Neural progenitor cell (in vitro differentiated cells): ENCODE data around the gene NOL6. TPM values are rescaled to one million over a fixed set of nuclear protein-coding genes. Genes with fewer than 3 reads are reported as not detected.

Source experiments
- DNase-seq: peaks from one replicate; pipeline ENCODE4 v3.0.0-alpha.2; 2016; ENCODE audit warnings: low spot score
- H2AFZ ChIP-seq: fragments of 200-600 bp; sonication (generic); replicated peaks from 2 replicates; pipeline ENCODE4 v1.6.1; 2016; ENCODE audit warnings: antibody characterized with exemption
- H3F3A ChIP-seq: fragments of 200-600 bp; sonication (generic); 2 replicates; pipeline ENCODE4 v1.6.1; 2016; ENCODE audit warnings: antibody characterized with exemption, low read depth
- H3K27ac ChIP-seq: fragments of 200-600 bp; sonication (generic); 2 replicates; pipeline ENCODE4 v1.5.1; 2016; ENCODE audit warnings: mild to moderate bottlenecking
- H3K27me3 ChIP-seq: fragments of 200-600 bp; sonication (generic); 2 replicates; pipeline ENCODE4 v1.6.1; 2016; ENCODE audit warnings: mild to moderate bottlenecking, moderate library complexity
- H3K36me3 ChIP-seq: fragments of 200-600 bp; sonication (generic); 2 replicates; pipeline ENCODE4 v1.5.1; 2016
- H3K4me1 ChIP-seq: fragments of 200-600 bp; sonication (generic); 2 replicates; pipeline ENCODE4 v1.6.1; 2016; ENCODE audit warnings: mixed run types
- H3K4me2 ChIP-seq: fragments of 200-600 bp; sonication (generic); 2 replicates; pipeline ENCODE4 v1.6.1; 2016
- H3K4me3 ChIP-seq: fragments of 200-600 bp; sonication (generic); 2 replicates; pipeline ENCODE4 v1.5.1; 2016
- H3K79me2 ChIP-seq: fragments of 200-600 bp; sonication (generic); 2 replicates; pipeline ENCODE4 v1.6.1; 2016; ENCODE audit warnings: low read depth
- H3K9ac ChIP-seq: fragments of 200-600 bp; sonication (generic); 2 replicates; pipeline ENCODE4 v1.6.1; 2016
- H3K9me3 ChIP-seq: fragments of 200-600 bp; sonication (generic); 2 replicates; pipeline ENCODE4 v1.5.1; 2016; ENCODE audit warnings: low read depth
- H4K20me1 ChIP-seq: fragments of 200-600 bp; sonication (generic); 2 replicates; pipeline ENCODE4 v1.6.1; 2016; ENCODE audit warnings: low read depth
- H3K27ac Mint-ChIP-seq: 3 replicates; pipeline ENCODE4 v1.8.0; 2021; ENCODE audit warnings: mixed read lengths
- H3K27me3 Mint-ChIP-seq: 2 replicates; pipeline ENCODE4 v1.8.0; 2022; ENCODE audit warnings: low read depth, mild to moderate bottlenecking, inconsistent platforms, moderate library complexity, mixed read lengths; ENCODE audit not compliant: insufficient read depth
- H3K36me3 Mint-ChIP-seq: 3 replicates; pipeline ENCODE4 v1.8.0; 2021; ENCODE audit warnings: mixed read lengths
- H3K4me1 Mint-ChIP-seq: 3 replicates; pipeline ENCODE4 v1.8.0; 2021; ENCODE audit warnings: mixed read lengths
- H3K4me3 Mint-ChIP-seq: 3 replicates; pipeline ENCODE4 v1.8.0; 2021; ENCODE audit warnings: mild to moderate bottlenecking, moderate library complexity, mixed read lengths
- H3K9me3 Mint-ChIP-seq: 3 replicates; pipeline ENCODE4 v1.8.0; 2020; ENCODE audit warnings: mixed read lengths
- EZH2 ChIP-seq: fragments of 200-600 bp; sonication (generic); IDR thresholded peaks from 2 replicates; pipeline ENCODE4 v1.6.1; 2017; ENCODE audit warnings: antibody characterized with exemption, mild to moderate bottlenecking, moderate library complexity
- EZH2phosphoT487 ChIP-seq: fragments of 200-600 bp; sonication (generic); IDR thresholded peaks from 2 replicates; pipeline ENCODE4 v1.6.1; 2017; ENCODE audit warnings: antibody characterized with exemption
- total RNA-seq: library from RNA; depleted of rRNA; stranded (reverse); fragments of >200 nt; gene quantifications from 2 replicates; pipeline ENCODE4 v1.2.3, GENCODE V29; 2015; ENCODE audit warnings: low replicate concordance
- TF ChIP-seq, protein P1 (sequence below): fragments of 200-600 bp; sonication (generic); IDR thresholded peaks from 2 replicates; pipeline ENCODE4 v1.5.1; 2017; ENCODE audit warnings: antibody characterized with exemption, mild to moderate bottlenecking

NOL6 gene
- total RNA-seq, 1 donor from 2014 or later = 9.2 TPM

GRCh38 chr9:33453999-33454660 is 19.6 kb downstream of the NOL6 start:
- no peak overlapping the region for H3K4me3 Mint-ChIP-seq
- peaks cover 12% of the 10 kb centered on the region for H3K27me3 Mint-ChIP-seq
- Histone ChIP-seq H3K4me2 (no peak overlapping the region), H3K9me3 (no peaks in the 10 kb centered on the region), H3K36me3 (no peaks in the 10 kb centered on the region), H3K9ac (no peak overlapping the region), H3K27ac (no peak overlapping the region), H4K20me1 (no peaks in the 10 kb centered on the region), H3K27me3 (peaks cover 2% of the 10 kb centered on the region), H2AFZ (no peak overlapping the region), H3K79me2 (no peaks in the 10 kb centered on the region), H3K4me3 (no peak overlapping the region), H3K4me1 (no peaks in the 10 kb centered on the region), H3F3A (no peaks in the 10 kb centered on the region)
- no peak for TF ChIP-seq EZH2phosphoT487
- no peak for TF ChIP-seq EZH2
- TF ChIP-seq, protein P1, sequence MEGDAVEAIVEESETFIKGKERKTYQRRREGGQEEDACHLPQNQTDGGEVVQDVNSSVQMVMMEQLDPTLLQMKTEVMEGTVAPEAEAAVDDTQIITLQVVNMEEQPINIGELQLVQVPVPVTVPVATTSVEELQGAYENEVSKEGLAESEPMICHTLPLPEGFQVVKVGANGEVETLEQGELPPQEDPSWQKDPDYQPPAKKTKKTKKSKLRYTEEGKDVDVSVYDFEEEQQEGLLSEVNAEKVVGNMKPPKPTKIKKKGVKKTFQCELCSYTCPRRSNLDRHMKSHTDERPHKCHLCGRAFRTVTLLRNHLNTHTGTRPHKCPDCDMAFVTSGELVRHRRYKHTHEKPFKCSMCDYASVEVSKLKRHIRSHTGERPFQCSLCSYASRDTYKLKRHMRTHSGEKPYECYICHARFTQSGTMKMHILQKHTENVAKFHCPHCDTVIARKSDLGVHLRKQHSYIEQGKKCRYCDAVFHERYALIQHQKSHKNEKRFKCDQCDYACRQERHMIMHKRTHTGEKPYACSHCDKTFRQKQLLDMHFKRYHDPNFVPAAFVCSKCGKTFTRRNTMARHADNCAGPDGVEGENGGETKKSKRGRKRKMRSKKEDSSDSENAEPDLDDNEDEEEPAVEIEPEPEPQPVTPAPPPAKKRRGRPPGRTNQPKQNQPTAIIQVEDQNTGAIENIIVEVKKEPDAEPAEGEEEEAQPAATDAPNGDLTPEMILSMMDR = no peak
- H3K9me3 Mint-ChIP-seq = no peaks in the 10 kb centered on the region
- no peak for DNase-seq
- H3K36me3 Mint-ChIP-seq = no peaks in the 10 kb centered on the region
- no peak overlapping the region for H3K27ac Mint-ChIP-seq
- H3K4me1 Mint-ChIP-seq = peaks cover 6% of the 10 kb centered on the region

DNA sequence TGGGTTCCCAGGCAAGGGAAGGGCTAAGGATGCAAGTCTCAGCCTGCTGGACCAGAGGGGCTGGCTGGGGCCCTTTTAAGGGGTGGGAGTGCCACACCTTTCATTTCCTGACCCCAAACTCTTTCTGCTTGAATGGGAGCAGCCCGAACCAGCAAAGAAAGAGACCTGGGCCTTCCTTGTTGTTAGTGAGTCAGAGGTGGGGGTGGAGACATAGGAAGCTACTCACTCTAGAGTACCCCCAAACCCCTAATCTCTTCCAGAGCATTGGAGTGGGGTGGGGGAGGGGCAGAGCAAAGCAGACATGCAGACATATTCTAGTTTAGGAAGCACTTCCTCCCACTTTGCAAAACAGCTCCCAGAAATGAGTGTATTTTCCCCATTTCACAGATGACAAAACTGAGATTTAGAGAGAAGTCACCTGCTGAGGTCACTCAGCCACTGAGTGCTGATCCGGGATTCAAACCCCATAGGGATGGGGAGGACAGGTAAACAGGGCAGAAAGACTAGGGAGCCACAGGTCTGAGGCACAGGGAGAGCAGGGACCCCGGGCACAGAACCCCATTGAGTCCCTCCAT is 20.4 kb downstream of the NOL6 start:
- H3K27ac Mint-ChIP-seq = no peak overlapping the region
- DNase-seq = no peak
- no peaks in the 10 kb centered on the region for H3K79me2 ChIP-seq
- no peaks in the 10 kb centered on the region for H3K36me3 Mint-ChIP-seq
- H3K4me1 Mint-ChIP-seq = peaks cover 7% of the 10 kb centered on the region
- no peaks in the 10 kb centered on the region for H4K20me1 ChIP-seq
- no peaks in the 10 kb centered on the region for H3K4me1 ChIP-seq
- peaks cover 14% of the 10 kb centered on the region for H3K27me3 Mint-ChIP-seq
- H3K27me3 ChIP-seq = peaks cover 10% of the 10 kb centered on the region
- H3K4me3 ChIP-seq = no peak overlapping the region
- H3K4me2 ChIP-seq = no peak overlapping the region
- H3K9me3 Mint-ChIP-seq = no peaks in the 10 kb centered on the region
- H3K9ac ChIP-seq = no peak overlapping the region
- no peaks in the 10 kb centered on the region for H3F3A ChIP-seq
- H3K27ac ChIP-seq = no peak overlapping the region
- H3K36me3 ChIP-seq = no peaks in the 10 kb centered on the region
- H3K4me3 Mint-ChIP-seq = no peak overlapping the region
- H3K9me3 ChIP-seq = no peaks in the 10 kb centered on the region
- TF ChIP-seq EZH2phosphoT487 = no peak
- TF ChIP-seq, protein P1 = no peak
- peak overlapping the region; percentile 93 for H2AFZ ChIP-seq

DNA sequence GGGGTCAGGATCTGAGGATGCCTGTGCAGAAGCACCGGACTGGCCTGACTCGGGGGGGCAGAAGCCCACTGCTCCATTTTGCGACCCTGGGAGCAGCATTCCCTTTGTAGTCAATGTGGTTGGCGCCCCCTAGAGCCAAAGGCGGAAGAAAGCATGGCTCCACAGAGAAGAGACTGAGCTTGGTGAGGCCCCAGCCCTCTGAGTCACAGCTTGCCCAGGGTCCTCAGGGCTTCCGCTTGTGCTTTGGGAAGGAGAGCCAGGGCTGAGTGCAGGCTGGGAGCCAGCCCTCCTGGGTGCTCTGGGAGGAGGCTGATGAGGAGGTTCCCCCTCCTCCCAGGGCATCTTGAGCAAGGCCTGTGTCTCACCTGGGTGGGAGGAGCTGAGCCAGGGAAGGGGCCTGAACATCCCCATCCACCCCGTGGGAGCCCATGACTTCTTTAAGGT is 20.9 kb downstream of the NOL6 start:
- Histone ChIP-seq H2AFZ (peak overlapping the region; percentile 93), H3F3A (no peaks in the 10 kb centered on the region), H3K9ac (no peak overlapping the region), H4K20me1 (no peaks in the 10 kb centered on the region), H3K4me3 (no peak overlapping the region), H3K27ac (no peak overlapping the region), H3K4me2 (no peak overlapping the region), H3K9me3 (no peaks in the 10 kb centered on the region), H3K4me1 (no peaks in the 10 kb centered on the region), H3K27me3 (peaks cover 15% of the 10 kb centered on the region), H3K79me2 (no peaks in the 10 kb centered on the region), H3K36me3 (no peaks in the 10 kb centered on the region)
- H3K4me3 Mint-ChIP-seq = peak overlapping the region; percentile 30
- H3K9me3 Mint-ChIP-seq = no peaks in the 10 kb centered on the region
- H3K27ac Mint-ChIP-seq = peak overlapping the region; percentile 22
- H3K4me1 Mint-ChIP-seq = peaks cover 11% of the 10 kb centered on the region
- TF ChIP-seq, protein P1 = peak; percentile 85
- no peak for TF ChIP-seq EZH2
- TF ChIP-seq EZH2phosphoT487 = no peak
- peaks cover 16% of the 10 kb centered on the region for H3K27me3 Mint-ChIP-seq
- peak; percentile 87 for DNase-seq
- H3K36me3 Mint-ChIP-seq = no peaks in the 10 kb centered on the region
